Ureter (tissue), 1 donor: ENCODE data around the gene SMC1A. TPM values are rescaled to one million over a fixed set of nuclear protein-coding genes. Genes with fewer than 3 reads are reported as not detected.

ENCODE experiments used
- DNase-seq: peaks from one replicate; pipeline ENCODE4 v3.0.0-alpha.2; 2020; ENCODE audit warnings: low spot score
- total RNA-seq: library from RNA; stranded (reverse); gene quantifications from one replicate; pipeline ENCODE4 v1.2.4, GENCODE V29; 2023
- donor health status: DM: yes; HTN: yes; CAD: no.

SMC1A gene
- total RNA-seq, 1 donor from 2014 or later = 76.4 TPM

DNA sequence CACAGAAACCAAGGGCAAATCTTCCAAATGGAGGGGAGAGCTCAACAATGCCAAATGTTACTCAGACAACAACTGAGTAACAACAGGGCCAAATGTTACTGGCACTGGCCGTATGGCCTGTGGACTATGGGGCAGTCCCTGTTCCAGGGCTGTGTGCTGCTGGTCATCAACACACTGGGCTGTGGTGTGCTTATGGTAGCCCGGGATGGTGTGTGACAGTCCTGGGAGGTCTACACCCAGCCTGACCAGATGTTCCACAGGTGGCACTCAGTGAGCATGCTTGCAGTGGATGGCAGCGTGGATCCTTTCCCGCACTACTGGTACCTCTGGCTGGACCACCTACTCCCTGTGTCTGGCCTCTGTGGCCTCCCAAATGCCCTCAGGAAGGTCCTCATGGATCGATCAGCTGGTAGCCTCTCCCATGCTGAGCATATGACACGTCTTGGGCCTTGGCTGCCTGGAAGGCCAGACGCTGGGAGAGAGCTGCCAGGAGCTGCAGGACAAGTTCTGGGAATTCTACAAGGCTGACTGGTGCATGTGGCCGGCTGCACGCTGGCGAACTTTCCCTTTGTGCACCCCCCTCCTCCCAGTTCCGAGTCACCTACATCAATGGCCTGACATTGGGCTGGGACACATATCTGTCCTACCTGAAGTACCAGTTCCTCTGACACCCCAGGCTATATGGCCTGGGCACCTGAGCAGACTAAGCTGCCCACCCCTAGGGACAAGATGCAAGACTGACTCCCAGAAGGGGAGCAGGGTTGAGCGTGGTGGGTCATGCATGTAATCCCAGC, 81.4 kb downstream of the SMC1A start:
- no peak for DNase-seq

DNA sequence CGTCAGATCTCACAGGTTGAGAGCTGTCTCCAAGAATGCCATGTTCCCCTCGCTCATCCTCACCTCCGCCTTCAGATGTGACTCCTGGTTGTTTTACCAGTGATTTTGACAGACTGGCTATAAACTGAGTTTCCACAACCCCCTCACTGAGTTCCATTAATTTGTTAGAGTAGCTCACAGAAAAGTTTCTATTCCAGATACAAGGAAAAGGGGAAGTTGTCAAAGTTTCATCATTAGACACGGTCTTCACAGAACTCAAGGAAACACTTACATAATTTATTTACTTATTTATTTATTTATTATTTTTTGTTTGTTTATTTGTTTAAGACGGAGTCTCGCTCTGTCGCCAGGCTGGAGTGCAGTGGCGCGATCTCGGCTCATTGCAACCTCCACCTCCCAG, 85.4 kb downstream of the SMC1A start:
- no peak for DNase-seq

DNA sequence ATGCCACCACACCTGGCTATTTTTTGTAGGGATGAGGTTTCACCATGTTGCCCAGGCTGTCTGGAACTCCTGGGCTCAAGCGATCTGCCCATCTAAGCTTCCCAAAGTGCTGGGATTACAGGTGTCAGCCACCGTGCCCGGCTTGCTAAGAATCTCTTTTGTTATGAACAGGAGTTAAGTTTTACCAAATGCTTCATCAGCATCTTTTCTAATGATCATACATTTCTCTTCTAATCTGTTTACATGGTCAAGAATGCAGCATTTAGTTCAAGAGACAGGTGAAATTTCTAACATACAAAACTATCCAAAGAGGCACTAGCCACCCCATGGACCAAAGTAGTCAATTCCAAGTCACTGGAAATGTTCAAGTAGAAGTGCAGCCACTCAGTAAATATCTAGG, 88.6 kb downstream of the SMC1A start:
- DNase-seq = no peak

DNA sequence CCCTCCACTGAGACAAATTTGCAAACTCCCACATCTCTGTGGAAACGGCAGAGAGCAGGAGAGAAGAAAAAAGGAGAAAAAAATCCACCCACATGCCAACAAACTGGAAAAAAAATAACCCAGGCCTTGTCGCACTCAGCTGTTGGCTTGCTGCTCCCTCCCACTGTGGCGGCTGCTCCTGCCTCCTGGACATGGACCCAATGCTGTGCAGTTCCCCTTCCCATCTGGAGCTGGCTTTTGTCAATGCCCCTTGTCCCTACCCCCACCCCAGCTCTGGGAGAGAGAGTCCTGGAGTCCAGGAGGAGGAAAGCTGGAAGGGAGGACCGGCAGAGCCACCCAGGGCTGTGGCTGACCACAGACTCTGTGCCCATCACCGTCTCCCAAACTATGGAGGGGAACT, 90.2 kb downstream of the SMC1A start:
- no peak for DNase-seq

DNA sequence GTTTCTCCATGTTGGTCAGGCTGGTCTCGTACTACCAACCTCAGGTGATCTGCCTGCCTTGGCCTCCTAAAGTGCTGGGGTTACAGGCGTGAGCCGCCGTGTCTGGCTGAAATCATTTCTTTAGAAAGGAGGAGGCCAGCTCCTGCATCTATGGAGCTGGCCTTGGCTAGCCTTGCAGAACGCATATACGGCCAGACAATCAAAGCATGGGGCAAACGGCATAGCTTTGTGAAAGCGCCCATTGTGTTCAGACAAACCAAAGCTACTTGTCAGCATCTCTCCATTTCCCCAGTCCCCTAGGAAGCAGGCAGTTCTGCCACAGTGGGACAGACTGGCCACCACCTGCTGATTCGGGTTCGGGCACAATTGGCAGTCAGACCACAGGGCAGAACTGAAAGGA, 92.1 kb downstream of the SMC1A start:
- DNase-seq = no peak

DNA sequence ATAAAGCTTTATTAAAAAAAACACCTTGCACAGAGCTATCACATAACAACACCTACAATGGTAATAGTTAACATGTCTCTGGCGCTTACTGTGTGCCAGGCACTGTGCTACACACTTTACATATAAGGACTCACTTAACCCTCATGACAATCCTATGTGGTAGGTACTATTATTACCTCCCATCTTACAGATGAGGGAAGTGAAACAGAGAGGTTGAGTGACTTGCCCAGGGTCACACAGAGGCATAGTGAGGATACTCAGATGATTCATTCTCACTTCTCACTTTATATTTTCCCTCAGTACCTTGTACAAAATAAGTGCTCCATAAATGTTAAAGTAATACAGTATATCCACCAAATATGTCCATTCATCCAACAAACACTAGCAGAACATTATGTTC, 97.7 kb downstream of the SMC1A start:
- no peak for DNase-seq

Other genes with a start within 250 kb of the SMC1A start
- 163 TPM for gene KDM5C, start 197.4 kb downstream of the SMC1A start, total RNA-seq
- gene IQSEC2, start 141.1 kb downstream of the SMC1A start, total RNA-seq = 31.7 TPM
- gene RIBC1, start 219 bp upstream of the SMC1A start, total RNA-seq = 1.2 TPM
- 92.0 TPM for gene HSD17B10, start 11.7 kb upstream of the SMC1A start, total RNA-seq